Activated B cell treated with CpG ODN at 0.5 μM for 24 hours (primary cell): ENCODE measurements around the gene SRPK2. TPM values are rescaled to one million over a fixed set of nuclear protein-coding genes. Genes with fewer than 3 reads are reported as not detected.

ENCODE experiments used
- ATAC-seq: fragments of 200-7000 bp; cut with Tn5 transposase; one replicate; pipeline ENCODE4 v1.10.0; 2021; ENCODE audit warnings: low read depth, mild to moderate bottlenecking, moderate library complexity
- CTCF ChIA-PET: fragments of 350-600 bp; sonication (Branson Sonifier 250); formaldehyde crosslinking; loops from one replicate; lab custom pipeline; 2021; ENCODE audit warnings: antibody characterized with exemption; lab: Charles Lee
- POLR2A ChIA-PET: fragments of 350-600 bp; sonication (Branson Sonifier 250); formaldehyde crosslinking; loops from one replicate; lab custom pipeline; 2021; ENCODE audit warnings: antibody characterized with exemption; lab: Charles Lee
- DNase-seq: peaks from one replicate; pipeline ENCODE4 v3.0.0; 2022
- H3K27ac Mint-ChIP-seq: one replicate; pipeline ENCODE4 v1.8.0; 2020; ENCODE audit warnings: mixed read lengths
- H3K27me3 Mint-ChIP-seq: one replicate; pipeline ENCODE4 v1.8.0; 2021; ENCODE audit warnings: mixed read lengths
- H3K36me3 Mint-ChIP-seq: one replicate; pipeline ENCODE4 v1.8.0; 2021; ENCODE audit warnings: low read depth, mixed read lengths
- H3K4me1 Mint-ChIP-seq: one replicate; pipeline ENCODE4 v1.8.0; 2021; ENCODE audit warnings: mixed read lengths
- H3K4me3 Mint-ChIP-seq: one replicate; pipeline ENCODE4 v1.8.0; 2020; ENCODE audit warnings: mild to moderate bottlenecking, mixed read lengths
- H3K9me3 Mint-ChIP-seq: one replicate; pipeline ENCODE4 v1.8.0; 2020; ENCODE audit warnings: mixed read lengths
- CTCF ChIP-seq: fragments of 200-600 bp; IDR thresholded peaks from one replicate; pipeline ENCODE4 v1.8.0; 2022; ENCODE audit warnings: antibody characterized with exemption, mild to moderate bottlenecking
- intact Hi-C: fragments of 100-400 bp; cut with micrococcal nuclease; formaldehyde crosslinking; loops from one replicate; pipeline ENCODE4 v1.15.1; 2024
- total RNA-seq: library from RNA; stranded (reverse); gene quantifications from 2 replicates; pipeline ENCODE4 v1.2.3, GENCODE V29; 2022

Gene SRPK2
- total RNA-seq, 1 donor from 2014 or later = 59.2 TPM

- H3K27ac Mint-ChIP-seq = no peak overlapping the region
- peaks cover 54% of the 10 kb centered on the region for H3K36me3 Mint-ChIP-seq
- no peaks in the 10 kb centered on the region for H3K27me3 Mint-ChIP-seq
- ChIA-PET CTCF (no interaction called here), POLR2A (no interaction called here)
- no peak for DNase-seq
- no peak for ATAC-seq
- intact Hi-C loops = no loop called here
- no peak for TF ChIP-seq CTCF
- no peaks in the 10 kb centered on the region for H3K4me1 Mint-ChIP-seq
- H3K9me3 Mint-ChIP-seq = no peaks in the 10 kb centered on the region
- no peak overlapping the region for H3K4me3 Mint-ChIP-seq
Measured at GRCh38 chr7:105157278-105157677, 231.4 kb downstream of the SRPK2 start.

- DNase-seq (no peak), ATAC-seq (no peak)
- Mint-ChIP-seq H3K27ac (no peak overlapping the region), H3K9me3 (no peaks in the 10 kb centered on the region), H3K4me3 (no peak overlapping the region), H3K27me3 (no peaks in the 10 kb centered on the region), H3K4me1 (no peaks in the 10 kb centered on the region), H3K36me3 (peaks cover 54% of the 10 kb centered on the region)
- TF ChIP-seq CTCF = no peak
- intact Hi-C loops = no loop called here
- ChIA-PET CTCF (no interaction called here), POLR2A (no interaction called here)
Measured at GRCh38 chr7:105156731-105157130, 232.0 kb downstream of the SRPK2 start.

GRCh38 chr7:105154084-105154483 lies 234.6 kb downstream of the SRPK2 start:
- TF ChIP-seq CTCF = no peak
- ATAC-seq (no peak), DNase-seq (no peak)
- Mint-ChIP-seq H3K4me3 (no peak overlapping the region), H3K4me1 (no peaks in the 10 kb centered on the region), H3K27ac (peak overlapping the region; percentile 56), H3K9me3 (no peaks in the 10 kb centered on the region), H3K36me3 (peaks cover 54% of the 10 kb centered on the region), H3K27me3 (no peaks in the 10 kb centered on the region)
- intact Hi-C loops = no loop called here
- CTCF ChIA-PET = no interaction called here
- POLR2A ChIA-PET = no interaction called here

GRCh38 chr7:105153531-105153930 lies 235.2 kb downstream of the SRPK2 start:
- ChIA-PET CTCF (interaction anchor here (0.8 kb wide), 1 partner anchor 12 kb away, joined by 3 read pairs; no protein-coding TSS in a partner anchor), POLR2A (no interaction called here)
- H3K36me3 Mint-ChIP-seq = peaks cover 52% of the 10 kb centered on the region
- TF ChIP-seq CTCF = no peak
- ATAC-seq (no peak), DNase-seq (no peak)
- H3K27me3 Mint-ChIP-seq = no peaks in the 10 kb centered on the region
- intact Hi-C loops = loop anchor here (1.0 kb wide), 2 partner anchors 276 to 335 kb away; no protein-coding TSS in a partner anchor
- no peaks in the 10 kb centered on the region for H3K4me1 Mint-ChIP-seq
- no peak overlapping the region for H3K4me3 Mint-ChIP-seq
- peak overlapping the region; percentile 1 for H3K27ac Mint-ChIP-seq
- no peaks in the 10 kb centered on the region for H3K9me3 Mint-ChIP-seq

GRCh38 chr7:105151152-105151551 lies 237.6 kb downstream of the SRPK2 start:
- intact Hi-C loops = no loop called here
- DNase-seq (no peak), ATAC-seq (no peak)
- no peak overlapping the region for H3K27ac Mint-ChIP-seq
- no peak for TF ChIP-seq CTCF
- no peaks in the 10 kb centered on the region for H3K9me3 Mint-ChIP-seq
- CTCF ChIA-PET = no interaction called here
- H3K36me3 Mint-ChIP-seq = peaks cover 51% of the 10 kb centered on the region
- H3K4me1 Mint-ChIP-seq = no peaks in the 10 kb centered on the region
- no peaks in the 10 kb centered on the region for H3K27me3 Mint-ChIP-seq
- POLR2A ChIA-PET = no interaction called here
- no peak overlapping the region for H3K4me3 Mint-ChIP-seq
